ENCODE data around the gene FAM135A. TPM values are rescaled to one million over a fixed set of nuclear protein-coding genes. Genes with fewer than 3 reads are reported as not detected.

Gene FAM135A
- polyA plus RNA-seq, 1 experiment, result 2.9 TPM

GRCh38 chr6:70379473-70380013 is 33.8 kb upstream of the FAM135A start:
- no peak for TF ChIP-seq CTCF (IDR thresholded peaks at IDR 0.05; ENCODE audit: insufficient read depth, low read depth, low read length)
- Histone ChIP-seq H3K4me3 (ENCODE audit: low read depth, low read length) (no peak overlapping the region), H3K27me3 (ENCODE audit: control insufficient read depth, insufficient read depth, low read length) (no peaks in the 10 kb centered on the region), H3K36me3 (ENCODE audit: control insufficient read depth, insufficient read depth, low read length) (no peaks in the 10 kb centered on the region)
- no peak for DNase-seq (ENCODE audit: low read depth)
- ChIA-PET POLR2A (no interaction called here), CTCF (interaction anchor here (4.9 kb wide), 1 partner anchor 10 kb away, joined by 38 read pairs; no protein-coding TSS in a partner anchor)

GRCh38 chr6:70380252-70380651 is 33.1 kb upstream of the FAM135A start:
- no peak for DNase-seq (ENCODE audit: low read depth)
- Histone ChIP-seq H3K36me3 (ENCODE audit: control insufficient read depth, insufficient read depth, low read length) (no peaks in the 10 kb centered on the region), H3K4me3 (ENCODE audit: low read depth, low read length) (no peak overlapping the region), H3K27me3 (ENCODE audit: control insufficient read depth, insufficient read depth, low read length) (no peaks in the 10 kb centered on the region)
- CTCF ChIA-PET, result interaction anchor here (4.9 kb wide), 1 partner anchor 10 kb away, joined by 38 read pairs; no protein-coding TSS in a partner anchor
- POLR2A ChIA-PET, result no interaction called here
- TF ChIP-seq CTCF (IDR thresholded peaks at IDR 0.05; ENCODE audit: insufficient read depth, low read depth, low read length), result no peak

GRCh38 chr6:70380771-70381416 is 32.4 kb upstream of the FAM135A start:
- TF ChIP-seq CTCF (IDR thresholded peaks at IDR 0.05; ENCODE audit: insufficient read depth, low read depth, low read length), result no peak
- no peak for DNase-seq (ENCODE audit: low read depth)
- CTCF ChIA-PET, result interaction anchor here (4.9 kb wide), 1 partner anchor 11 kb away, joined by 38 read pairs; no protein-coding TSS in a partner anchor
- H3K36me3 ChIP-seq (ENCODE audit: control insufficient read depth, insufficient read depth, low read length), result no peaks in the 10 kb centered on the region
- H3K4me3 ChIP-seq (ENCODE audit: low read depth, low read length), result no peak overlapping the region
- POLR2A ChIA-PET, result no interaction called here
- no peaks in the 10 kb centered on the region for H3K27me3 ChIP-seq (ENCODE audit: control insufficient read depth, insufficient read depth, low read length)

- ChIA-PET POLR2A (no interaction called here), CTCF (interaction anchor here (4.9 kb wide), 1 partner anchor 11 kb away, joined by 38 read pairs; no protein-coding TSS in a partner anchor)
- TF ChIP-seq CTCF (IDR thresholded peaks at IDR 0.05; ENCODE audit: insufficient read depth, low read depth, low read length), result no peak
- H3K27me3 ChIP-seq (ENCODE audit: control insufficient read depth, insufficient read depth, low read length), result no peaks in the 10 kb centered on the region
- H3K4me3 ChIP-seq (ENCODE audit: low read depth, low read length), result no peak overlapping the region
- no peak for DNase-seq (ENCODE audit: low read depth)
- no peaks in the 10 kb centered on the region for H3K36me3 ChIP-seq (ENCODE audit: control insufficient read depth, insufficient read depth, low read length)
Observed at GRCh38 chr6:70381417-70381782, 31.9 kb upstream of the FAM135A start.

GRCh38 chr6:70385901-70386300 is 27.4 kb upstream of the FAM135A start:
- TF ChIP-seq CTCF (IDR thresholded peaks at IDR 0.05; ENCODE audit: insufficient read depth, low read depth, low read length), result no peak
- Histone ChIP-seq H3K27me3 (ENCODE audit: control insufficient read depth, insufficient read depth, low read length) (peaks cover 2% of the 10 kb centered on the region; the same call in 1 of the 2 replicates), H3K36me3 (ENCODE audit: control insufficient read depth, insufficient read depth, low read length) (no peaks in the 10 kb centered on the region), H3K4me3 (ENCODE audit: low read depth, low read length) (no peak overlapping the region)
- DNase-seq (ENCODE audit: low read depth), result no peak
- CTCF ChIA-PET, result interaction anchor here (1.5 kb wide), 1 partner anchor 628 kb away, joined by 4 read pairs; no protein-coding TSS in a partner anchor
- POLR2A ChIA-PET, result no interaction called here
